SK-N-SH (cell line): Measurements from ENCODE around the gene CDK8. TPM values are rescaled to one million over a fixed set of nuclear protein-coding genes. Genes with fewer than 3 reads are reported as not detected.

Experiments
- CTCF ChIA-PET: fragments of 300-600, 350-600 bp; formaldehyde crosslinking; extraction: SDS; loops from one replicate; lab custom pipeline; 2021; lab: Yijun Ruan, JAX
- POLR2A ChIA-PET: fragments of 350-600 bp; sonication (Branson Sonifier 250); formaldehyde crosslinking; extraction: SDS; loops from one replicate; lab custom pipeline; 2020; ENCODE audit warnings: antibody characterized with exemption, inconsistent platforms; lab: Yijun Ruan, JAX
- DNase-seq: peaks from one replicate; pipeline ENCODE4 v3.0.0; 2012
- H2AFZ ChIP-seq: fragments of 200-600 bp; sonication (generic); 2 replicates; pipeline ENCODE4 v1.8.1; 2016; ENCODE audit warnings: antibody characterized with exemption, mild to moderate bottlenecking, low read depth
- H3F3A ChIP-seq: fragments of 200-600 bp; sonication (generic); replicated peaks from 2 replicates; pipeline ENCODE3; 2016; ENCODE audit warnings: antibody characterized with exemption, mild to moderate bottlenecking; ENCODE audit not compliant: insufficient read depth
- H3K27ac ChIP-seq, 2 experiments: fragments of 200-500 bp in 1 of 2; fragments of 200-600 bp in 1 of 2; sonication (Bioruptor generic) in 1 of 2; sonication (generic), shearing (Covaris generic) in 1 of 2; 2 replicates each; pipeline versions ENCODE4 v1.5.1 to v1.6.1; 2014 to 2016; ENCODE audit warnings: low read depth in 2 of 2, inconsistent platforms in 1 of 2, low read length in 1 of 2, mild to moderate bottlenecking in 1 of 2, mixed read lengths in 1 of 2
- H3K27me3 ChIP-seq: fragments of 200-600 bp; sonication (generic), shearing (Covaris generic); 2 replicates; pipeline ENCODE4 v1.6.1; 2016; ENCODE audit warnings: mixed run types; ENCODE audit not compliant: insufficient read depth
- H3K36me3 ChIP-seq, 2 experiments: fragments of 200-500 bp in 1 of 2; fragments of 200-600 bp in 1 of 2; sonication (Bioruptor generic) in 1 of 2; sonication (generic) in 1 of 2; replicated peaks in 1 of 2; 2 replicates each; pipeline versions ENCODE3 to v1.5.1; 2014 to 2016; ENCODE audit warnings: low read length in 1 of 2, mild to moderate bottlenecking in 1 of 2; ENCODE audit not compliant: insufficient read depth in 2 of 2, control insufficient read depth in 1 of 2
- H3K4me1 ChIP-seq, 2 experiments: fragments of 200-500 bp in 1 of 2; fragments of 200-600 bp in 1 of 2; sonication (Bioruptor generic) in 1 of 2; sonication (generic), shearing (Covaris generic) in 1 of 2; 2 replicates each; pipeline versions ENCODE4 v1.5.1 to v1.6.1; 2014 to 2016; ENCODE audit warnings: low read depth in 1 of 2, low read length in 1 of 2, mixed run types in 1 of 2; ENCODE audit not compliant: insufficient read depth in 2 of 2, control insufficient read depth in 1 of 2
- H3K4me2 ChIP-seq: fragments of 200-600 bp; sonication (generic), shearing (Covaris generic); 2 replicates; pipeline ENCODE4 v1.6.1; 2017; ENCODE audit warnings: mixed run types
- H3K4me3 ChIP-seq, 2 experiments: fragments of 200-500 bp in 1 of 2; fragments of 200-600 bp in 1 of 2; sonication (Bioruptor generic) in 1 of 2; sonication (generic), shearing (Covaris generic) in 1 of 2; 2 replicates each; pipeline versions ENCODE4 v1.5.1 to v1.8.1; 2014 to 2016; ENCODE audit warnings: low read depth in 2 of 2, inconsistent platforms in 1 of 2, low read length in 1 of 2, mild to moderate bottlenecking in 1 of 2, mixed read lengths in 1 of 2, moderate library complexity in 1 of 2
- H3K79me2 ChIP-seq: fragments of 200-600 bp; sonication (generic); 2 replicates; pipeline ENCODE4 v1.8.1; 2017; ENCODE audit warnings: mild to moderate bottlenecking; ENCODE audit not compliant: insufficient read depth
- H3K9ac ChIP-seq: fragments of 200-600 bp; sonication (generic); 2 replicates; pipeline ENCODE4 v1.6.1; 2017; ENCODE audit warnings: mixed run types
- H3K9me2 ChIP-seq: fragments of 200-600 bp; sonication (generic); 2 replicates; pipeline ENCODE4 v1.6.1; 2017; ENCODE audit warnings: mixed run types
- H3K9me3 ChIP-seq: fragments of 200-600 bp; sonication (generic); 2 replicates; pipeline ENCODE4 v1.6.1; 2017; ENCODE audit warnings: mixed run types, mild to moderate bottlenecking, moderate library complexity
- H4K20me1 ChIP-seq: fragments of 200-600 bp; sonication (generic); 2 replicates; pipeline ENCODE4 v1.6.1; 2017; ENCODE audit warnings: mild to moderate bottlenecking, mixed run types; ENCODE audit not compliant: insufficient read depth
- CHD2 ChIP-seq: fragments of 150-350 bp; IDR thresholded peaks from 2 replicates; pipeline ENCODE4 v1.6.1; 2018; ENCODE audit warnings: low read length; ENCODE audit not compliant: partially characterized antibody
- CTCF ChIP-seq: fragments of 200-600 bp; sonication (generic); IDR thresholded peaks from 2 replicates; pipeline ENCODE4 v1.6.1; 2017; ENCODE audit warnings: antibody characterized with exemption, mild to moderate bottlenecking, moderate library complexity
- ELF1 ChIP-seq: IDR thresholded peaks from 2 replicates; pipeline ENCODE4 v1.4.0; 2012
- EZH2phosphoT487 ChIP-seq: fragments of 200-600 bp; sonication (generic); IDR thresholded peaks from 2 replicates; pipeline ENCODE4 v1.6.1; 2017; ENCODE audit warnings: low read depth, mixed run types, mild to moderate bottlenecking, antibody characterized with exemption, moderate library complexity, borderline replicate concordance
- FOSL2 ChIP-seq: IDR thresholded peaks from 2 replicates; pipeline ENCODE4 v1.4.0; 2012; ENCODE audit warnings: low read depth, mild to moderate bottlenecking, moderate library complexity, borderline replicate concordance
- FOXM1 ChIP-seq: IDR thresholded peaks from 2 replicates; pipeline ENCODE4 v1.4.0; 2012; ENCODE audit warnings: low read depth, mild to moderate bottlenecking
- MAX ChIP-seq: IDR thresholded peaks from 2 replicates; pipeline ENCODE4 v1.4.0; 2012; ENCODE audit warnings: low read depth
- NFIC ChIP-seq: IDR thresholded peaks from 2 replicates; pipeline ENCODE4 v1.4.0; 2012; ENCODE audit warnings: borderline replicate concordance
- NRF1 ChIP-seq: IDR thresholded peaks from 2 replicates; pipeline ENCODE4 v1.6.1; 2012; ENCODE audit warnings: low read depth, mild to moderate bottlenecking, low read length
- RFX5 ChIP-seq: IDR thresholded peaks from 2 replicates; pipeline ENCODE4 v1.6.1; 2012; ENCODE audit warnings: mild to moderate bottlenecking, improper control_type of control experiment, low read length
- TCF12 ChIP-seq: IDR thresholded peaks from 2 replicates; pipeline ENCODE4 v1.4.0; 2012
- TEAD4 ChIP-seq: IDR thresholded peaks from 2 replicates; pipeline ENCODE4 v1.4.0; 2012; ENCODE audit warnings: mild to moderate bottlenecking, borderline replicate concordance; ENCODE audit not compliant: insufficient read depth
- YY1 ChIP-seq: IDR thresholded peaks from 2 replicates; pipeline ENCODE4 v1.4.0; 2012; ENCODE audit warnings: low read depth, mild to moderate bottlenecking
- ZBTB33 ChIP-seq: IDR thresholded peaks from 2 replicates; pipeline ENCODE4 v1.4.0; 2012; ENCODE audit warnings: low read depth, borderline replicate concordance
- WGBS: methylation state at CpG from one replicate; pipeline ENCODE4 v1.1.6; 2017; ENCODE audit warnings: low lambda C conversion rate; 5-methylcytosine and 5-hydroxymethylcytosine counted together
- polyA plus RNA-seq, 3 experiments: library from polyadenylated mRNA; depleted of rRNA; stranded (reverse); fragments of >200 nt; gene quantifications; 2 replicates each; pipeline ENCODE4 v1.2.3, GENCODE V29; 2012
- TF ChIP-seq, protein P1 (sequence below): fragments of 150-350 bp; IDR thresholded peaks from 2 replicates; pipeline ENCODE4 v1.6.1; 2016; ENCODE audit warnings: mild to moderate bottlenecking, low read depth, low read length

CDK8 gene
- polyA plus RNA-seq, 1 of the 3 experiments (the other 2 are of a cell fraction): 10.1 TPM

DNA sequence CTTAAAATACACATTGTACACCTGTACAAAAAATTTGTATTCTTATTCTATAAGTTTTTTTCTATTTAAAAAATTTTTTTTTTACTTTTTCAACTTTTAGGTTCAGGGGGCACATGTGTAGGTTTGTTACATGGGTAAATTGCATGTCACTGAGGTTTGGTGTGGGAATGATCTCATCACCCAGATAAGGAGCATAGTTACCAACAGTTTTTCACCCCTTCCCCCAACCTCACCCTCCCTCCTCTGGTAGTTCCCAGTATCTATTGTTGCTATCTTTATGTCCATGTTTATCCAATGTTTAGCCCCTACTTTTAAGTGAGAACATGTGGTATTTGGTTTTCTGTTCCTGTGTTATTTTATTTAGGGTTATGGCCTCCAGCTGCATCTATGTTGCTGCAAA is 89.9 kb downstream of the CDK8 start (continued):
- no peak for TF ChIP-seq FOXM1
- TF ChIP-seq MAX: no peak
- no peak for TF ChIP-seq CTCF
- no peak for TF ChIP-seq YY1
- TF ChIP-seq, all 33 proteins: peak for 0

DNA sequence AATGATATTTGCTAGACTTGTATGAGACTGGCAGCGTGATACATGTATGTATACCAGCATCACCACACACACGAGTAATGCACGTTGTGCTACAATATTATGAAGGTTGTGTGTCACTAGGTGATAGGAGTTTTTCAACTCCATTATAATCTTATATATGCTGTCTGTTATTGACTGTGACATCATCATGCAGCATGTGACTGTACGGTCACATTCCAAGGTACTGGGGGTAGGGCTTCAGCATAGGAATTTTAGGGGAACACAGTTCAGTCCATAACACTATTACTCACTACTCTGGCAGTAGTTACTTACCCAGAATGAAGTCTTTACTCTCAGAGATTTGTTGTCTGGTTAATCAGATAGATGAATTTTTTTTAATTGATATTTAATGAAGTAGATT is 91.1 kb downstream of the CDK8 start:
- Histone ChIP-seq H3K9ac (no peak overlapping the region), H3K4me1 (peaks cover 0 to 2% of the 10 kb centered on the region in 2 experiments; a peak in 1 of 4 replicates), H3K9me2 (no peaks in the 10 kb centered on the region), H4K20me1 (peaks cover 3% of the 10 kb centered on the region; the same call in 1 of the 2 replicates), H3K27me3 (no peaks in the 10 kb centered on the region), H3K27ac (no peak overlapping the region), H3F3A (no peaks in the 10 kb centered on the region)
- CTCF ChIA-PET: interaction anchor here (1.4 kb wide), 1 partner anchor 90 kb away, joined by 3 read pairs; no protein-coding TSS in a partner anchor
- DNase-seq: no peak
- TF ChIP-seq CTCF (no peak), CHD2 (no peak), TCF12 (no peak), RFX5 (no peak), NFIC (no peak), YY1 (no peak), ZBTB33 (no peak), FOXM1 (no peak), FOSL2 (no peak), EZH2phosphoT487 (no peak), NRF1 (no peak), TEAD4 (no peak), ELF1 (no peak)
- TF ChIP-seq, protein P1, sequence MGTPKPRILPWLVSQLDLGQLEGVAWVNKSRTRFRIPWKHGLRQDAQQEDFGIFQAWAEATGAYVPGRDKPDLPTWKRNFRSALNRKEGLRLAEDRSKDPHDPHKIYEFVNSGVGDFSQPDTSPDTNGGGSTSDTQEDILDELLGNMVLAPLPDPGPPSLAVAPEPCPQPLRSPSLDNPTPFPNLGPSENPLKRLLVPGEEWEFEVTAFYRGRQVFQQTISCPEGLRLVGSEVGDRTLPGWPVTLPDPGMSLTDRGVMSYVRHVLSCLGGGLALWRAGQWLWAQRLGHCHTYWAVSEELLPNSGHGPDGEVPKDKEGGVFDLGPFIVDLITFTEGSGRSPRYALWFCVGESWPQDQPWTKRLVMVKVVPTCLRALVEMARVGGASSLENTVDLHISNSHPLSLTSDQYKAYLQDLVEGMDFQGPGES: no peak
- TF ChIP-seq, all 33 proteins: peak for 0
- Histone ChIP-seq H3K4me3 (no peak overlapping the region), H3K36me3 (peaks cover 0 to 5% of the 10 kb centered on the region in 2 experiments), H3K9me3 (no peaks in the 10 kb centered on the region), H2AFZ (no peak overlapping the region), H3K79me2 (peaks cover 7% of the 10 kb centered on the region; the same call in 1 of the 2 replicates), H3K4me2 (no peak overlapping the region)
- POLR2A ChIA-PET: no interaction called here
- 95% methylated on average over 4 of the region's 4 CpGs for WGBS
